Inflammatory macrophage (primary cell): ENCODE measurements around the gene TBC1D9.
A peak's percentile ranks its signal among the peaks of the same experiment; 100 is the strongest.

Source experiments
- DNase-seq, 2 donors: peaks; one replicate each; pipeline ENCODE4 v3.0.0-alpha.2; 2020 to 2022

TBC1D9 gene

GRCh38 chr4:140719686-140720085, 36.5 kb downstream of the TBC1D9 start:
- no peak for DNase-seq

DNA sequence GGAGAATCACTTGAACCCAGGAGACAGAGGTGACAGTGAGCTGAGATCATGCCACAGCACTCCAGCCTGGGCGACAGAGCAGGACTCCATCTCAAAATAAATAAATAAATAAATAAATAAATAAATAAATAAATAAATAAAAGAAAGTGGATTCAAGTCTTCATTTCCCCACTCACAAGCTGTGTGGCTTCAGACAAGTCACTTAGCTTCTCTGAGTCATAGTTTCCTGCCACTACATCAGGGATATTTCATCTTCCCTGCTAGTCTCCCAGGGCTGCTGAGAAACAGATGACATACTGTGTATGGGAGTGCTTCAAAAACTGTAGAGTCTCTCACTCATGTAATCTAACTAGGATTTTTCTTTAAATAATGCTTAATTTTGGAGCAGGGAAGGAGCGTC, 37.2 kb downstream of the TBC1D9 start:
- peak; percentile 72 to 74 for DNase-seq

DNA sequence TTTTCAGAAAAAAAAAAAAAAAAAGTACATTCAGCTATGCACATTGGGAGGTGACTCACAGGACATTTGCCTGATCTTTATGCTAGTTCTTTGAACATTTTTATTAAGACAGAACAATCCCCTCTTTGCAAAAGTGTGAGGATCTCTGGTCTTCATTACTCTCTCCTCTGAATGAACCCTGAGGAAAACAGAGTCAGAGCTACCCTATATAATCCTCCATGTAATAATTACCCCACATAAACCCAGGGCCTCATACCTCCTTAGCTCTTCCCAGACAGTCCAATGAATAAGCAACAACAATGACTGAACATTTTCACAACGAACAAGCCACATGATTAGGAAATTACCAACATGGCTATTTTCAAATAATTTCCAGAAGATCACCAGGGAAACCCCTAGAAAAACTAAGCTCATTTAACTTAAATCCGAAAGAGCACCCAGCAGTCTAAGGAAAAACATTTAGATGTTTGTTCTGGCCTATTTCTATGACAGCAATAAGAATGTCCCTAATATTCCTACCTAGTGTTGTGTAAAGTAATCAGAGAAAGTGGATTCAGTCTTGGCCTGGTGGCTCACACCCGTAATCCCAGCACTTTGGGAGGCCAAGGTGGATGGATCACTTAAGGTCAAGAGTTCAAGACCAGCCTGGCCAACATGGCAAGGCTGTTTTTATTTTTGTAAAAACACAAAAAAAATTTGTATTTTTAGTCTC, 37.8 kb downstream of the TBC1D9 start:
- peak; percentile 73 to 85 for DNase-seq

DNA sequence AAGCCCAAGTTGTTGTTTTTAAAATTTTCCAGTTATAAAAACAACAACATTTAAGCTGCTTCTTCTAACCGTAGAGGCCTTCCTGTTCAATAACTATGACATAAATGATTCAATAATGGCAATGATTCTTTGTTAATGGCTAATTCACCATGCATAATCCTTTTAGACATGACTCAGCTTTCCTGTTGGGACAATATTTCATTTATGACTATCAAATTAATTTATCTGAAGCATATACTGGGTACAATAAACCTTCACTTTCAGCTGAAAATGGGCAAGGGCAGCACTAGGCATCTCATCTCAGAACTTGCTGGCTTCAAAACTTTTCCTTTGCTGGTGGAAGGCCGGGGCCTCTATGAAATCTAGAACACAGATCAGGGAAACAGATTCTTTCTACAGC, 38.9 kb downstream of the TBC1D9 start:
- no peak for DNase-seq

- DNase-seq = no peak
These were observed 41.1 kb downstream of the TBC1D9 start for GRCh38 chr4:140715119-140715518.

DNA sequence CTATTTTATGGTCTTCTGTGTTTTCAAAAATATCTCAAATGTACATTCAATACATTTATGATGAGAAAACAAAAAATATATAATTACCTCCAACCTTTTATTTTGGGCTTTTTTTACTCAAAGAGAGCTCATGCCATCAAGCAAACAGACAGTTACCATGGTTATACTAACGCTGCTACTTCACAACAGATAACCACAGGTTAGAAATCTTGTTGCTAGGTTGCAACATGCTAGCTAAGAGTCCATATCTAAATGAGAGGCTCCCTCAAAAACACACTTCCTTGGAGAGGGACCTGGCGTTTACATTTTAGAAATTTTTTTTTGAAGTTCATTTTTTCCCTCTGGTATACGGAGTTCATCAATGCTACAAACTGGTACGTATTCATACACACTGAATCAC, 44.3 kb downstream of the TBC1D9 start:
- DNase-seq = peak; percentile 19 to 27

- DNase-seq = no peak
These were observed 45.1 kb downstream of the TBC1D9 start for GRCh38 chr4:140710908-140711622.

DNA sequence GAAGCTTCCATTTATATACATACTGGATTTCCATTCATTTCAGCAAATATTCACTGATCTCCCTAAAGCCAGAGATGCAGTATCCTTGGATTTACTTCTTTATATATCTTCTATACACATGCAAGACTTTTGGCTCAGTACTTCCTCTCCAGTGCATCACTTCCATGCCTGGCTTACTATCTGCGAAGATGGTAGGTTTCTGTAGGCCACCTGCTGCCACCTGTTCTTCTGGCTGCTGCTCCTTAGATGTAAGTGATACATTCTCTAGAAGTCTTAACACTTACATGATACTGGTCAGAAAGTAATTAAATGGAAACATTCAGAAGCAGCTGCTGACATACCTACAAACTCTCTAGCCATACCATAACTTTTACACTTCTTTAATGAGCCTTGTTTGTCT, 48.9 kb downstream of the TBC1D9 start:
- DNase-seq = no peak

- no peak for DNase-seq
These were observed 49.5 kb downstream of the TBC1D9 start for GRCh38 chr4:140706665-140707064.

GRCh38 chr4:140706276-140706625, 49.9 kb downstream of the TBC1D9 start:
- no peak for DNase-seq

DNA sequence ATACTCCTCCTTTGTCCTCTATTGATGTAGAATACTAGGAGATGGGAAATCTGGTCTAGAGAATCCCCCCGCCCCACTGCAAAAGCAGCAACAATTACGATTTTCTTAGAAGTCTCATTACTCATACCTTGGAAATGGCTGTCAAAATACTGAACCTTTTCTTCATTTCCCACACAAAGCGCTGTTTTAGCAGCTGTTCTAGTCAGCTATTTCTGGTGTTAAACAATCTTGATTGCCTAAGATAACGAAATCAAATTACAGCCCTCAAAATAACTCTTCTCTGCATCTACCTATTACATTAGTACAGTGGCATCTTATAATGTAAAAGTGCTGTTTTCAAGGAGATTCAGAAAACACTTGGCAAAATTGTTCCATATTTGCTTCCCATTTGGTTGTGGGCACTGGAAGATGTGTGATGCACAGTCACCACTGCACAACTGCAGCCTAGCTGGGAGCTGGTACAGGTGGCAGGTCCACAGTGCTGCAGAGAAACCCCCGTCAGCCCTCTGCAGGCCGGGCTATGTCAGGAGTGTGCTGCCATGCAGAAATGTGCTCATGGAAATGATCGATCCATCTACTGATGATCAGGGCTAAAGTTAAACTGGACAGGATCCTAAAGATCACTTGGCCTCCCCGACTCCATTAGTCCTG, 50.4 kb downstream of the TBC1D9 start:
- no peak for DNase-seq

DNA sequence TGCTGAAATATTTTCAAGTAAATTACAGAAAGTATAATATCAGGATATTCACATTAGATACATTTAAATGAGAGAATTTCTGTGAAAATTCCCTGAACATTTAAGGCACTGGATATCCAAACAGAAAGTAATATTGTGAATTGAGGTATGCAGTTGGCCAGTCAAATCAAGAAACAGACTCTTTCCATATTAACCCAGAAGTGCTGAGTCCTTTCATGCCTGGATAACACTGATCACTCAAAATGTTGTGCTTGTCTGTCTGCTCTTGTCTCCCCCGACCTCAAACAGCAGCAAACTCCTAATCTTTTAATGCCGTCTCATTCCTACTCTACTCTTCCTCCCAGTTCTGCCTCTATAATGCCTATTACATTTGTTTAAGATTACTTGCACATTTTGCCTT, 51.2 kb downstream of the TBC1D9 start:
- DNase-seq = no peak

DNA sequence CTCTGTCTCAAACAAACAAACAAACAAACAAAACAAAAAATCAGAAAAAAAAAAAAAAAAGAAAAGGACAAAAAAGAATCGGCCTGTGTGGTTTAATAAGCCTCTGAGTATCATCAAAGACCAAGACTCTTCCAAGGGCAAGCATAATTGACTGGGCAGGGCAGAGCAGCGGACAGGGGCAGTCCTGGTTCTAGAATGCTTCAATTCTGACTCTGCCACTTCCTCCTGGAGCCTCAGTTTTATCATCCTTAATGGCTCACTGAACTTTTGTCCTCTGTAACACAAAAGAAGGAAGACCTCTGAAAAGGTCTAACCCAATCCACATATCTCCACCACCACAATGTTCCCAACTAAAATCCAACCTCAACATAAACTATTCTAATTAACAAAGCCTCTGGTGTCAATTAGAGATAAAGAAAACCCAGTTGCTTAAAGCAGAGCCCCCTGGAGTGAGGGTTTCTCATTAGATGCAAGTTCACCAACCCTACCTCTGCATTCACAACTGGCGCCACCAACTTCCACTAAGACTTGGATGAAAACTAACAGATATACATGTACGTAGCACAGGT, 51.7 kb downstream of the TBC1D9 start:
- no peak for DNase-seq

DNA sequence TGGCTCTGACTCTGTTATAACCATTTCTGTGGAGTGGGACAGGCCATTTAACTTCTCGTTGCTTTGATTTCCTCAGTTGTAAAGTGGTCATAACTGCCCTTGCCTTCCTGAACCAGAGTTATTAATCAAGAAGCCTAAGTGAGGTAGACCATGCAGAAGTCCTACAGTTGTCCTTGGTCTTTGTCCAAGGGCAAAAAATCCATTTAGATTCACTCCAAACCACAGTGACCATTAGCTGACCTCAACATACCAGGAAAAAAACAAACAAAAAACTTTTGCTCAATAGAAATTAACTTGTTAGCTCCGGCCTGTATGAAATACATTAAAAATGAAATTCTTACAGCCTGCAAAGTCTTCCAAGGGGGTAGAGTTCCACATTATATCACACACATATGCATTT, 52.7 kb downstream of the TBC1D9 start:
- DNase-seq = no peak

GRCh38 chr4:140702096-140702757, 54.0 kb downstream of the TBC1D9 start:
- DNase-seq = no peak

DNA sequence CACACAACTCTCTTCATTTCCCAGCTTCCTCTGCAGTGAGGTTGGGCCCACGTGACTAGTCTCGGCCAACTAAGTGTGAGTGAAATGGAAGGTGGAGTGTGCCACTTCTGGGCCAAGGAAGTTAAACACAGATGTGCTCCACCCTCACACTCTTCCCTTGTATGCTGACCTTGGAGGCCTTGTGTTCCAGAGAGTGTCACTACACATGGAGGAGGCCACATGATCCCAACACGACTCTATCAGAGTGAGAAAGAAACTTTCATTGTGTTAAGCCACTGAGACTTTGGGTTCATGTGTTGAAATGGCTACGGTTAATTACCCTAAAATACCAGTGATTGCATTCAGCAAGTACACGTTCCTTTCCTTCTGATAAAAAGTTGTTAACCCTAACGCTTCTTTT, 55.1 kb downstream of the TBC1D9 start:
- no peak for DNase-seq

DNA sequence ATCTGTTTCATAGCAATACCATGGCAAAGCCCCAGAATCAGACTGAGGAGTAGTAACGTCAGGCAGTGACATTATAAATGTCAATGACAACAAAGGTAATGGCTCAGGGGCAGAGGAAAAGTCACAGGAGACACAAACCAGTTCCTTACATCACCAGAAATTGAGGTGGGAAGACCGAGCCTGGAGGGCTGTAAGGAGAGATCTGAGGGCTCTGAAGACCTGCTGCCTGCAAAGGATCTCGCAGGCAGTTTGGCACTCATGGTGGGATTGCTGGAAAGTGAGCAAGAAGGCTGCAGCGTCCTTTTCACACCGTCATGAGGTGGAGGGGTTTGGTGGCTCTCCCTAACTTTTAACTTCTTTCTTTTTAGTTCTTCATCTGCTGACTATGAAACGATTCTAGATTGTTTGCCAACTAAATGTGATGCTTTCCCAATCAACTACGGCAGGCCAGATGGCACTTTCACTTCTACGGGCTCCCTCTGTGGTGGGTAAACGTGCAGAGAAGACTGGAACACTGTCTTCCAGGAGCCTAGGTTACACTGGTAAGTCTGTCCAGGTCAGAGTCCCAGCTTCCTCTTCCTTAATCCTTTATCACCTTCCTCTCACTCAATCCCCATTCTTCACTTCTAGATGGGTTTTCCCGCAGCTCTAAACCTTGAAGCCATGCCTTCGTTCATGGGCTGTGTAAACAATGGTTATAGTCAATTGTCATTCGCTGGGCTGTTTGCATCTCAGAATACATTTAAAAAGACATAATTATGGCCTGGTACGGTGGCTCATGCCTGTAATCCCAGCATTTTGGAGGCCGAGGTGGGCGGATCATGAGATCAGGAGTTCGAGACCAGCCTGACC, 58.2 kb downstream of the TBC1D9 start:
- DNase-seq = peak; percentile 18 to 26

GRCh38 chr4:140695483-140695882, 60.7 kb downstream of the TBC1D9 start:
- DNase-seq = no peak

- no peak for DNase-seq
These were observed 62.6 kb downstream of the TBC1D9 start for GRCh38 chr4:140693562-140693961.

DNA sequence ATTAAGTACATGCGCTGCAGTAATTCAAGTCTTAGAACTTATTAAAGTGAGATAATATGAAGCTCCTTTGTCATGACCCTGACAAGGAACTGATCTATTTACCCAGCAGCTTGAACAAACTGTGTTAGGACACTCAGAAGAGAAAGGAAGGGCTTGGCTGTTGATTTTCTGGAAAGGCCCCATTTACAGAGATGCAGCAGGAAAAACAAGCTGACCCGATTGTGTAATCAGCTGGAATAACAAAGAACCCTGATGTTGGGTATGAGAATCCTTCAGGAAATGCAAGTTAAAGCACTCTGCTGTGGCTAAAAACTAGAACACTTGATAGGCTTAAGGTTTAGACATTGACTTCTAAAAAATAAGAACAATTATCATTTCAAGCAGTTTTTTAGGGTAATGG, 64.8 kb downstream of the TBC1D9 start:
- DNase-seq = no peak

DNA sequence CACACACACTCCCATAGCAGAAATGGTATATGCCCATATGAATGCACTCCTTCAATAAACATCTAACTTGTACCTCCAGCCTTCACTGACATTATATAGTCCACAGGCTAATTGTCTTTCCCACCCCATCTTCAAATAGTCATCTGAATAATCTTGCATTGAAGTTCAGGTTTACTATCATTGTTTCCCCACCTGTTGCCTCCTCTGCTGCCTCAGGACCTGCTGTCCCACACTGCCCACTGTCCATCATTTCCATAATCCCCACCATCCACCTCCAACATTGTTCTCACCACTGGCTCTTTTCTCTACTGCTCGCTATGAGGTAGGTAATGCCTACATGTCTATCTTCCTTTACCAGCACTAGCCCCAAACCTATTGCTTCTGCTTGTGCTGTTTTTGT, 66.1 kb downstream of the TBC1D9 start:
- DNase-seq = no peak

- peak in 1 of 2 donors; percentile 39 for DNase-seq
These were observed 66.6 kb downstream of the TBC1D9 start for GRCh38 chr4:140689623-140690022.
